GM21515 (cell line): ENCODE results near the gene GHDC.
"Not testable (repeated sequence)": the region's sequence is repeated elsewhere in the genome, so short reads cannot be mapped to it uniquely, and the experiment has no call there.

Source experiments
- ATAC-seq: cut with Tn5 transposase; IDR thresholded peaks from one replicate; pipeline ENCODE4 v1.9.1; 2021; ENCODE audit not compliant: unreplicated experiment

Gene GHDC

DNA sequence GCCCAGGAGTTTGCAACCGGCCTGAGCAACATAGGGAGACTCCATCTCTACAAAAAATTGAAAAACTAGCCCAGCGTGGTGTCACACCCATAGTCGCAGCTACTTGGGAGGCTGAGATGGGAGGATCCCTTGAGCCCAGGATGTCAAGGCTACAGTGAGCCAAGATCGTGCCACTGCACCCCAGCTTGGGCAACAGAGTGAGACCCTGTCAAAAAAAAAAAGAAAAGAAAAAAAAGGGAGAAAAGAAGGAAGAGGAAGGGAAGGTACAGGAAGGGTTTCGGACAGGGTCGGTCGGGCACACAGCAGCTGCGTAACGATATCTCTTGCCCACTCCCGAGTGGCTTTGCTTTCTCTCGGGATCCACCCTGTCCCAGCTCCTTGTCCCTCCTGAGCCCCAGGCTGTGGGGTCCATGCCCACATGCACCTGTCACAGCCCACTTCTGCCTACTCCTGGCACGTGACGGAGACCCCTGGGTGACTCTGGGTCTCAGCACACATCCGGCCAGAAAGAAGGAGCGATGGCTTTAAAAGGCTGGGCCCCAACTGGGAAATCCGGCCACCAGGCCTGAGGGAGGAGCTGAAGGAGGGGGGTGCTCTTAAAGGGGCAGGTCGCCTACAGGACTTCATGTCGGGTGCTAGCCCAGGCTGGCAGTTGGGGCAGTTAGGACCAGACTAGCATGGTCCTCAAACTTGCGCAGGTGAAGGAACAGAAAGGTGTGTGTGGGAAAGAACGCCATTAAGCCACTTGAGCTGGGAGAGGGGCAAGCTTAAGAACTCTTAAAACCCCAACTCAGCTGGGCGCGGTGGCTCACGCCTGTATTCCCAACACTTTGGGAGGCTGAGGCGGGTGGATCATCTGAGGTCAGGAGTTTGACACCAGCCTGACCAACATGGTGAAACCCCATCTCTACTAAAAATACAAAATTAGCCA is at the start of gene GHDC:
Gene GHDC, minus strand, starts transcription at position 526 of the 931 bp plus-strand sequence. CDS start 913 bp downstream, outside the sequence.
- ATAC-seq = peak; percentile 73

- ATAC-seq = no peak
Observed at GRCh38 chr17:42243493-42243982, 49.2 kb upstream of the GHDC start.

GRCh38 chr17:42241871-42242270 is 47.6 kb upstream of the GHDC start:
- no peak for ATAC-seq

- not testable (repeated sequence) for ATAC-seq
Observed at GRCh38 chr17:42240863-42241262, 46.6 kb upstream of the GHDC start.

- no peak for ATAC-seq
Observed at GRCh38 chr17:42240201-42240600, 45.9 kb upstream of the GHDC start.

DNA sequence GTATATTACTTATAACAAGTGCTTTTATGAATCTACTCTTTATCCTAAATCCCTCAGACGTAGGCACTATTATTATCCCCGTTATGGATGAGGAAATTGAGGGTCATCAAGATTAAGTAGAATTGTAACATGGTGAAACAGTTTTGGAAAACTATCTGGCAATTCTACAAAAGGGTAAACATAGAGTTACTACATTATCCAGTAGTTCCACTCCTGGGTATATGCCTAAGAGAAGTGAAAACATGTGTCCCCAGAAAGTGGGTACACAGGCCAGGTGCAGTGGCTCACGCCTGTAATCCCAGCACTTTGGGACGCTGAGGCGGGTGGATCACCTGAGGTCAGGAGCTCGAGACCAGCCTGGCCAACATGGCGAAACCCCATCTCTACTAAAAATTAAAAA is 45.3 kb upstream of the GHDC start:
- ATAC-seq = not testable (repeated sequence)

GRCh38 chr17:42236760-42237159 is 42.5 kb upstream of the GHDC start:
- no peak for ATAC-seq

GRCh38 chr17:42233994-42234393 is 39.7 kb upstream of the GHDC start:
- no peak for ATAC-seq

DNA sequence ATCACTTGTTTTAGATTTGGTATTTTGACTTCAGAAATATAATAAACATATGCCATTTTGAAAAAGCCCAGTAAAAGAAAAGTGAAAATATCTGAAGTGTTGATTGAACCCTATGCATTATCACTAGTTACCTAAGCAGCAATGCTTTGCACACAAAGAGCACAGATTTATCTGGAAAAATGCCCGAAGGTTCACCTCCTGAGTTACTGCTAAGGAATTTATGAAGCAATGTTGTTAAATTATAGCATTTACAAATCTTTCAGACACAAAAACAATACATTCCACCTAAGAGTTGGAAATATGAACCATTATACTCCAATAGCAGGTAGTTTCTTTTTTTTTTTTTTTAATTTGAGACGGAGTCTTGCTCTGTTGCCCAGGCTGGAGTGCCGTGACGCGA is 38.9 kb upstream of the GHDC start:
- no peak for ATAC-seq

- no peak for ATAC-seq
Observed at GRCh38 chr17:42230225-42230624, 35.9 kb upstream of the GHDC start.

GRCh38 chr17:42227849-42228700 is 33.8 kb upstream of the GHDC start:
- no peak for ATAC-seq

DNA sequence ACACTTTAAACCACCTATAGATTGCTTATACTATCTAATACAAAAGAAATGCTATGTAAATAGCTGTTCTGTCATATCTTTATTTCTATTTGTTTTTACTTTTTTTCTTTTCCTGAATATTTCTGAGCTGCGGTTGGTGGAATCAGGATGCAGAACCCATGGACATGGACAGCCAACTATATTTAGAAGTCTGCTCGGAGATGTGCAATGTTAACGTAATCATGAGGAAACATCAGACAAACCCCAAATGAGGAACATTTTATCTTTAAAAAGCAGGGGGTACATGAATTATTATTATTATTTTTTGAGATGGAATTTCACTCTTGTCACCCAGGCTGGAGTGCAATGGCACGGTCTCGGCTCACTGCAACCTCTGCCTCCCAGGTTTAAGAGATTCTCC is 31.4 kb upstream of the GHDC start:
- ATAC-seq = no peak

DNA sequence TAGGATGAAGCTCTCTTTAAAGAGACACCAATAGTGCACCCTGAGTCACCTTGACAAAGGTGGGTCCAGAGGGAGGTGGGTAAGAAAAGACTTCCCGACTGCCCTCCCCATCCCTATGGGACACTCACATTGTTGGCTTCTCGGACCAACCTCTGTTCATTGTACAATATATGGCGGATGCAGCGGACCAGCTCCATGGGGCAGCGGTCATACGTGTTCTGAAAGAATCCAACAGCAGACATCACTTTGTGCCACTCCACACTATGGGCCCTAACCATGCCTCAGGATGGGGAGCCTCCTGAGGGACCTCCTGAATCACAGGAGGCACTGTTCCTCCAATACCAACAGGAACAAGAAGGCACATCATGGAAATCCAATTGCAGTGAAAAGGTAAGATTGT is 30.4 kb upstream of the GHDC start:
- ATAC-seq = no peak

- ATAC-seq = no peak
Observed at GRCh38 chr17:42221886-42222745, 27.8 kb upstream of the GHDC start.

DNA sequence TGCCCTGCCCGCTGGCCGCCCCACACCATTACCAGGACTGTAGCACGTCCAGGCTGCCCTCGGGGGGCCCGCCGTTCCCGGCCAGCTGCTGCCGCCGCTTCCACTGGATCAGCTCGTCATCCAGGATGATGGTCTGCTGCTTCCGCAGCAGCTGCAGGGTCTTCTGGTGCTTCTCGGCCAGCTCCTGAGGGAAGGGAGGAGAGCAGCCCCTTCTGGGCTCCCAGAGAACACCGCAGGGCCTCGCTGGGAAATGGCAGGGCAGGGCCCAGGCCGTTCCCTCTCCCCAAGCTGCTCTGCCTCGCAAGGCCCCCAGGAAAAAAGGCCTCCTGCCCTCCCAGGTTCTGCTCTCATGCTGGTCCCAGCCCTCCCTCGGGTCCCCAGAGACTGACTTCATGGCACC is 25.0 kb upstream of the GHDC start:
- not testable (repeated sequence) for ATAC-seq

- no peak for ATAC-seq
Observed at GRCh38 chr17:42214156-42214555, 19.9 kb upstream of the GHDC start.

GRCh38 chr17:42212382-42212781 is 18.1 kb upstream of the GHDC start:
- no peak for ATAC-seq

DNA sequence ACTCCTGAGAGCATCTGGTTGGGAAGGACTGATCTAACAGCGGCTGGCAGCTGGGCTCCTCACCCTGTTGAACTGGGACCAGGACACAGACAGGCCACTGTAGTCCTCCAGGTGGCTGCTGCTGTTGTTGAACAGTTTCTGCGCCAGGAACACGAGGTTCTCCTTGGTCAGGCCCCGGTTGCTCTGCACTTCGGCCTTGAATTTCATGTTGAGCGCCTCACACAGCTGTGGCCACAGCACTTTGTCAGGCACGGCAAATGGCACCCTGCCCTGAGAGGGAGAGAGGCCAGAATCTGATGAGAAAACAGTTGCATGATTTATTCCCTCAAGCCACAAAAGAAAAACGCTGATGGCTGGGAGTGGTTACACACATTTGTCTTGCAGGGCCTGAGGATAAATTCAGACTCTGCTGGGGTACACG is 17.6 kb upstream of the GHDC start:
- ATAC-seq = not testable (repeated sequence)

DNA sequence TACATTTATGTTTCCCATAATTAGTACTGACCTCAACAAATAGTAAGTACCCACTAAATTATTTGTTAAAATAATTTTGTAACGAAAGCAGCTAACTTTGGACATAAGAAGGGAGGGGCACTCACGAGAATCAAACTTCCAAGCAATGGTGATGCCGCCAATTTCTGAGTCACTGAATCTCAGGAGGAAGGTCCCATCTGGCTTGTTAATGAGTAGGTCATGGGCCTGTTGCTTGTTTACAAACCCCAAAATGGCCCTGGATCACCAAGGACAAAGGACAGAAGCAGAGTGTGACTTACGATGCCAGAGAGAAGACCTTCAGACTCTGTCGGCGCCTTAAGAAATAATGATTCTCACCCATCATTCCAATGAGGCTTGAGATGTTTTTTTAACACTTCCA is 15.8 kb upstream of the GHDC start:
- no peak for ATAC-seq

GRCh38 chr17:42206153-42206612 is 11.9 kb upstream of the GHDC start:
- ATAC-seq = not testable (repeated sequence)

GRCh38 chr17:42203354-42203753 is 9.1 kb upstream of the GHDC start:
- ATAC-seq = no peak
